Panc1 (cell line): ENCODE results near the gene MTM1. TPM values are rescaled to one million over a fixed set of nuclear protein-coding genes. Genes with fewer than 3 reads are reported as not detected.

Experiments
- ATAC-seq: fragments of 200-7000 bp; cut with Tn5 transposase; 2 replicates; pipeline ENCODE4 v1.9.1; 2020; ENCODE audit warnings: mild to moderate bottlenecking, moderate library complexity
- BruUV-seq: library from RNA; stranded (reverse); fragments of 400-500 nt; replicated peaks from 2 replicates; lab custom pipeline; 2021; lab: Mats Ljungman, UMichigan
- CTCF ChIA-PET: fragments of 300-600 bp; sonication (Branson Sonifier 250); formaldehyde crosslinking; loops from one replicate; lab custom pipeline; 2022; ENCODE audit warnings: antibody characterized with exemption; lab: Charles Lee
- POLR2A ChIA-PET: fragments of 300-600 bp; sonication (Branson Sonifier 250); formaldehyde crosslinking; loops from one replicate; lab custom pipeline; 2022; ENCODE audit warnings: antibody characterized with exemption; lab: Charles Lee
- DNase-seq: peaks from one replicate; pipeline ENCODE4 v3.0.0-alpha.2; 2010; ENCODE audit warnings: low read depth, low spot score
- H3K27ac ChIP-seq: 2 replicates; pipeline ENCODE4 v1.5.1; 2011; ENCODE audit warnings: mild to moderate bottlenecking, low read length, inconsistent platforms
- H3K27me3 ChIP-seq: fragments of 200-500 bp; sonication (Bioruptor generic); 2 replicates; pipeline ENCODE4 v1.6.0; 2014; ENCODE audit warnings: low read length, inconsistent platforms; ENCODE audit not compliant: control insufficient read depth, insufficient read depth
- H3K36me3 ChIP-seq: fragments of 200-500 bp; sonication (Bioruptor generic); 2 replicates; pipeline ENCODE4 v1.5.1; 2014; ENCODE audit warnings: inconsistent platforms, mild to moderate bottlenecking, low read length, moderate library complexity; ENCODE audit not compliant: control insufficient read depth, insufficient read depth
- H3K4me1 ChIP-seq: 2 replicates; pipeline ENCODE4 v1.5.1; 2011; ENCODE audit warnings: inconsistent platforms, mild to moderate bottlenecking, low read length, moderate library complexity; ENCODE audit not compliant: control insufficient read depth, insufficient read depth
- H3K4me3 ChIP-seq, 2 experiments: 2 replicates each; pipeline ENCODE4 v1.5.1; 2011 to 2012; ENCODE audit warnings: low read depth in 2 of 2, low read length in 2 of 2, mild to moderate bottlenecking in 2 of 2, inconsistent platforms in 1 of 2, moderate library complexity in 1 of 2
- H3K9me3 ChIP-seq: fragments of 200-500 bp; sonication (Bioruptor generic); 2 replicates; pipeline ENCODE4 v1.5.1; 2014; ENCODE audit warnings: low read depth, mild to moderate bottlenecking, inconsistent platforms, low read length, moderate library complexity; ENCODE audit not compliant: control insufficient read depth, insufficient read depth
- CTCF ChIP-seq: fragments of 450-650 bp; IDR thresholded peaks from 2 replicates; pipeline ENCODE4 v1.5.1; 2017; ENCODE audit warnings: mild to moderate bottlenecking
- POLR2AphosphoS5 ChIP-seq: IDR thresholded peaks from 2 replicates; pipeline ENCODE4 v1.6.1; 2012; ENCODE audit warnings: mild to moderate bottlenecking, low read depth, low read length, moderate library complexity
- REST ChIP-seq, 2 experiments: IDR thresholded peaks; 2 replicates each; pipeline ENCODE4 v1.6.1; 2011 to 2012; ENCODE audit warnings: low read depth in 2 of 2, control low read depth in 1 of 2, low read length in 1 of 2, mild to moderate bottlenecking in 1 of 2, moderate library complexity in 1 of 2; ENCODE audit not compliant: insufficient read depth in 1 of 2
- SIN3A ChIP-seq: IDR thresholded peaks from 2 replicates; pipeline ENCODE4 v1.6.1; 2012; ENCODE audit warnings: low read depth, mild to moderate bottlenecking, low read length, moderate library complexity, borderline replicate concordance; ENCODE audit not compliant: insufficient read depth
- TCF7L2 ChIP-seq: IDR thresholded peaks from 2 replicates; pipeline ENCODE4 v1.6.1; 2011; ENCODE audit warnings: mild to moderate bottlenecking, low read depth, low read length, inconsistent platforms
- in situ Hi-C: cut with HindIII; loops from 2 replicates; pipeline ENCODE4 v1.10.0; 2016; ENCODE audit warnings: low sequenced_read_pairs, low pct_unique_long_range_greater_than_20kb
- intact Hi-C: fragments of 100-400 bp; cut with micrococcal nuclease; formaldehyde crosslinking; loops from one replicate; pipeline ENCODE4 v1.10.0; 2022; ENCODE audit not compliant: unreplicated experiment
- total RNA-seq: library from RNA; stranded (reverse); gene quantifications from one replicate; pipeline ENCODE4 v1.2.1, GENCODE V29; 2021; ENCODE audit not compliant: unreplicated experiment

The MTM1 gene
- total RNA-seq, 1 experiment from 2014 or later, result 24.0 TPM

- no peak for TF ChIP-seq SIN3A
- TF ChIP-seq TCF7L2, result no peak
- TF ChIP-seq REST (IDR thresholded peaks at IDR 0.05; ENCODE audit: insufficient read depth in 1 of 2, low read depth in 2 of 2, low read length in 1 of 2), result no peak
- TF ChIP-seq CTCF, result no peak
- no peak for TF ChIP-seq POLR2AphosphoS5
- in situ Hi-C loops, result no loop called here
- intact Hi-C loops, result no loop called here
- H3K36me3 ChIP-seq, result no peaks in the 10 kb centered on the region
- DNase-seq (no peak), ATAC-seq (no peak)
- H3K4me1 ChIP-seq, result no peaks in the 10 kb centered on the region
- no TSS peak for BruUV-seq
- CTCF ChIA-PET, result no interaction called here
- H3K9me3 ChIP-seq, result no peaks in the 10 kb centered on the region
- no peaks in the 10 kb centered on the region for H3K27me3 ChIP-seq
- POLR2A ChIA-PET, result no interaction called here
- no peak overlapping the region for H3K27ac ChIP-seq
- H3K4me3 ChIP-seq, result no peak overlapping the region
These were observed 37.6 kb upstream of the MTM1 start for GRCh38 chrX:150530821-150531220.

GRCh38 chrX:150531467-150531866 is 37.0 kb upstream of the MTM1 start:
- in situ Hi-C loops, result no loop called here
- DNase-seq (no peak), ATAC-seq (no peak)
- CTCF ChIA-PET, result no interaction called here
- no peaks in the 10 kb centered on the region for H3K36me3 ChIP-seq
- no peaks in the 10 kb centered on the region for H3K9me3 ChIP-seq
- H3K27ac ChIP-seq, result no peak overlapping the region
- no peak overlapping the region for H3K4me3 ChIP-seq
- intact Hi-C loops, result no loop called here
- POLR2A ChIA-PET, result no interaction called here
- BruUV-seq, result no TSS peak
- TF ChIP-seq REST (IDR thresholded peaks at IDR 0.05; ENCODE audit: insufficient read depth in 1 of 2, low read depth in 2 of 2, low read length in 1 of 2), result no peak
- no peaks in the 10 kb centered on the region for H3K4me1 ChIP-seq
- no peaks in the 10 kb centered on the region for H3K27me3 ChIP-seq
